HepG2 (cell line): ENCODE results near the gene AMER3. TPM values are rescaled to one million over a fixed set of nuclear protein-coding genes. Genes with fewer than 3 reads are reported as not detected.

Experiments
- FOXA1 ChIP-seq, 2 experiments: fragments of 450-650 bp in 1 of 2; sonication (generic) in 1 of 2; formaldehyde crosslinking in 1 of 2; IDR thresholded peaks; 2 replicates each; pipeline versions ENCODE4 v1.4.0 to v1.6.1; 2016 to 2020; ENCODE audit warnings: missing genetic modification reagents in 1 of 2
- FOXK2 ChIP-seq: fragments of 450-650 bp; IDR thresholded peaks from 2 replicates; pipeline ENCODE4 v1.6.1; 2016
- HNRNPL ChIP-seq: fragments of 200-400 bp; formaldehyde crosslinking; IDR thresholded peaks from 2 replicates; pipeline ENCODE4 v1.6.1; 2017; ENCODE audit warnings: mild to moderate bottlenecking, low read depth, low read length
- HNRNPLL ChIP-seq: fragments of 200-400 bp; formaldehyde crosslinking; IDR thresholded peaks from 2 replicates; pipeline ENCODE4 v1.6.1; 2017; ENCODE audit warnings: mild to moderate bottlenecking, low read depth, low read length; ENCODE audit not compliant: poor library complexity, severe bottlenecking
- LCORL ChIP-seq, 2 experiments: fragments of 450-650 bp in 1 of 2; sonication (generic) in 1 of 2; formaldehyde crosslinking in 1 of 2; IDR thresholded peaks; 2 replicates each; pipeline versions ENCODE4 v1.5.0 to v1.6.1; 2017 to 2020; ENCODE audit warnings: antibody characterized with exemption in 1 of 2, missing genetic modification reagents in 1 of 2
- MXI1 ChIP-seq: IDR thresholded peaks from 3 replicates; pipeline ENCODE4 v1.6.1; 2012; ENCODE audit warnings: low read depth, low read length, inconsistent platforms, borderline replicate concordance
- NFRKB ChIP-seq: fragments of 450-650 bp; IDR thresholded peaks from 2 replicates; pipeline ENCODE4 v1.6.1; 2017
- NONO ChIP-seq, 2 experiments: fragments of 450-650 bp in 1 of 2; sonication (generic) in 1 of 2; formaldehyde crosslinking in 1 of 2; IDR thresholded peaks in 1 of 2; conservative IDR thresholded peaks in 1 of 2; 2 replicates each; pipeline versions ENCODE4 v1.6.1 to v1.8.0; 2017 to 2022; ENCODE audit warnings: mild to moderate bottlenecking in 1 of 2, missing genetic modification reagents in 1 of 2, moderate library complexity in 1 of 2
- PHB2 ChIP-seq: fragments of 450-650 bp; IDR thresholded peaks from 2 replicates; pipeline ENCODE4 v1.6.1; 2018; ENCODE audit not compliant: partially characterized antibody
- TRIM24 ChIP-seq: sonication (generic); formaldehyde crosslinking; IDR thresholded peaks from 2 replicates; pipeline ENCODE4 v1.8.0; 2022; ENCODE audit warnings: mild to moderate bottlenecking, missing genetic modification reagents
- ZBTB1 ChIP-seq: sonication (generic); formaldehyde crosslinking; IDR thresholded peaks from 2 replicates; pipeline ENCODE4 v1.4.0; 2020; ENCODE audit warnings: missing genetic modification reagents, borderline replicate concordance
- ZNF253 ChIP-seq: sonication (generic); formaldehyde crosslinking; IDR thresholded peaks from 2 replicates; pipeline ENCODE4 v1.8.0; 2022; ENCODE audit warnings: mild to moderate bottlenecking, missing genetic modification reagents, borderline replicate concordance
- ZNF282 ChIP-seq: fragments of 450-650 bp; IDR thresholded peaks from 2 replicates; pipeline ENCODE4 v1.6.1; 2018; ENCODE audit not compliant: partially characterized antibody
- ZNF446 ChIP-seq: sonication (generic); formaldehyde crosslinking; IDR thresholded peaks from 2 replicates; pipeline ENCODE4 v1.5.0; 2020; ENCODE audit warnings: mild to moderate bottlenecking, missing genetic modification reagents
- ZNF615 ChIP-seq: sonication (generic); formaldehyde crosslinking; IDR thresholded peaks from 2 replicates; pipeline ENCODE4 v1.5.0; 2020; ENCODE audit warnings: mild to moderate bottlenecking, missing genetic modification reagents, borderline replicate concordance
- ZNF749 ChIP-seq: sonication (generic); formaldehyde crosslinking; IDR thresholded peaks from 2 replicates; pipeline ENCODE4 v1.8.0; 2022; ENCODE audit warnings: mild to moderate bottlenecking, missing genetic modification reagents, moderate library complexity, borderline replicate concordance
- polyA plus RNA-seq, 8 experiments: library from polyadenylated mRNA; depleted of rRNA in 3 of 8; stranded (reverse) in 7 of 8; unstranded in 1 of 8; fragments of >200 nt; fragmentation: Illumina TruSeq in 4 of 8; extraction: Trizol in 4 of 8; gene quantifications; 2 replicates each; pipeline versions ENCODE4 v1.2.1 to v1.2.3, GENCODE V29; 2011 to 2016; ENCODE audit warnings: low read depth in 4 of 8, missing spikeins in 1 of 8, mixed read lengths in 1 of 8; ENCODE audit not compliant: insufficient read depth in 1 of 8
- total RNA-seq, 5 experiments: library from RNA; depleted of rRNA; stranded (reverse); fragments of >200 nt; fragmentation: Illumina TruSeq; extraction: Trizol; gene quantifications; 2 replicates each; pipeline ENCODE4 v1.2.3, GENCODE V29; 2016; ENCODE audit warnings: low read depth in 1 of 5
- TF ChIP-seq, protein P1 (sequence below): IDR thresholded peaks from 2 replicates; pipeline ENCODE4 v1.6.1; 2016; ENCODE audit warnings: missing compliant biosample characterization, missing genetic modification reagents, borderline replicate concordance
- TF ChIP-seq, protein P2 (sequence below): sonication (generic); formaldehyde crosslinking; IDR thresholded peaks from 2 replicates; pipeline ENCODE4 v1.8.0; 2023; ENCODE audit warnings: mild to moderate bottlenecking, missing genetic modification reagents
- TF ChIP-seq, protein P3 (sequence below), 2 experiments: fragments of 450-650 bp in 1 of 2; sonication (generic) in 1 of 2; formaldehyde crosslinking in 1 of 2; IDR thresholded peaks; 2 replicates each; pipeline versions ENCODE4 v1.6.1 to v1.8.0; 2016 to 2022; ENCODE audit warnings: antibody characterized with exemption in 1 of 2, mild to moderate bottlenecking in 1 of 2, missing genetic modification reagents in 1 of 2

The AMER3 gene
- total and polyA plus RNA-seq, 2 of the 13 experiments (the other 11 are each of a cell fraction or from before 2014, with no cell fraction given): not detected

DNA sequence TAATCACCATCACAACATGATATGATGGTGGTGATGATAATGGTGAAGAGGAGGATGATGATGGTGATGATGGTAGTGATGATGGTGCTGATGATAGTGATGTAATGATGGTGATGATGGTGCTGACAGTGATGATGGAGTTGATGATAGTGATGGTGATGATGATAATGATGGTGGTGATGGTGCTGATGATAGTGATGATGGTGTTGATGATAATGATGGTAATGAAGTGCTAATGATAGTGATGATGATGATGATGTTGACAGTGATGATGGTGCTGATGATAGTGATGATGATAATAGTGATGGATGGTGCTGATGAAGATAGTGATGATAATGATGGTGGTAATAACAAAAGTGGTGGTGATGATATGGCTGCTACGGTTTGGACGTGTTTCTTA, 30.9 kb upstream of the AMER3 start (continued):
- TF ChIP-seq, protein P1, sequence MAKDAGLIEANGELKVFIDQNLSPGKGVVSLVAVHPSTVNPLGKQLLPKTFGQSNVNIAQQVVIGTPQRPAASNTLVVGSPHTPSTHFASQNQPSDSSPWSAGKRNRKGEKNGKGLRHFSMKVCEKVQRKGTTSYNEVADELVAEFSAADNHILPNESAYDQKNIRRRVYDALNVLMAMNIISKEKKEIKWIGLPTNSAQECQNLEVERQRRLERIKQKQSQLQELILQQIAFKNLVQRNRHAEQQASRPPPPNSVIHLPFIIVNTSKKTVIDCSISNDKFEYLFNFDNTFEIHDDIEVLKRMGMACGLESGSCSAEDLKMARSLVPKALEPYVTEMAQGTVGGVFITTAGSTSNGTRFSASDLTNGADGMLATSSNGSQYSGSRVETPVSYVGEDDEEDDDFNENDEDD (CRISPR knock-in tag): no peak
- TF ChIP-seq ZNF615 (CRISPR knock-in tag) (no peak), ZNF282 (peak; percentile 96), HNRNPL (no peak), ZNF446 (CRISPR knock-in tag) (no peak), NFRKB (0 out of 2 replicates have a peak, but pooled peaks have one; percentile 23), TRIM24 (CRISPR knock-in tag) (no peak), PHB2 (peak; percentile 96), NONO (IDR thresholded peaks at IDR 0.05) (peak; percentile 88), NONO (CRISPR knock-in tag; conservative IDR thresholded peaks at IDR 0.05) (no peak), FOXK2 (0 out of 2 replicates have a peak, but pooled peaks have one; percentile 54), MXI1 (no peak), ZNF749 (CRISPR knock-in tag) (no peak), LCORL (IDR thresholded peaks at IDR 0.05) (peak; percentile 68; the same call in 1 of the 2 replicates), LCORL (CRISPR knock-in tag; IDR thresholded peaks at IDR 0.05) (no peak), ZNF253 (no peak), ZBTB1 (CRISPR knock-in tag) (no peak), FOXA1 (IDR thresholded peaks at IDR 0.05) (peak; percentile 49; the same call in 1 of the 2 replicates), FOXA1 (CRISPR knock-in tag; IDR thresholded peaks at IDR 0.05) (no peak), HNRNPLL (no peak)
- TF ChIP-seq, protein P2, sequence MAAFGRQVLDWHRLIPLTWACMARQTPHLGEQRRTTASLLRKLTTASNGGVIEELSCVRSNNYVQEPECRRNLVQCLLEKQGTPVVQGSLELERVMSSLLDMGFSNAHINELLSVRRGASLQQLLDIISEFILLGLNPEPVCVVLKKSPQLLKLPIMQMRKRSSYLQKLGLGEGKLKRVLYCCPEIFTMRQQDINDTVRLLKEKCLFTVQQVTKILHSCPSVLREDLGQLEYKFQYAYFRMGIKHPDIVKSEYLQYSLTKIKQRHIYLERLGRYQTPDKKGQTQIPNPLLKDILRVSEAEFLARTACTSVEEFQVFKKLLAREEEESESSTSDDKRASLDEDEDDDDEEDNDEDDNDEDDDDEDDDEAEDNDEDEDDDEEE (CRISPR knock-in tag): no peak
- TF ChIP-seq, protein P3, sequence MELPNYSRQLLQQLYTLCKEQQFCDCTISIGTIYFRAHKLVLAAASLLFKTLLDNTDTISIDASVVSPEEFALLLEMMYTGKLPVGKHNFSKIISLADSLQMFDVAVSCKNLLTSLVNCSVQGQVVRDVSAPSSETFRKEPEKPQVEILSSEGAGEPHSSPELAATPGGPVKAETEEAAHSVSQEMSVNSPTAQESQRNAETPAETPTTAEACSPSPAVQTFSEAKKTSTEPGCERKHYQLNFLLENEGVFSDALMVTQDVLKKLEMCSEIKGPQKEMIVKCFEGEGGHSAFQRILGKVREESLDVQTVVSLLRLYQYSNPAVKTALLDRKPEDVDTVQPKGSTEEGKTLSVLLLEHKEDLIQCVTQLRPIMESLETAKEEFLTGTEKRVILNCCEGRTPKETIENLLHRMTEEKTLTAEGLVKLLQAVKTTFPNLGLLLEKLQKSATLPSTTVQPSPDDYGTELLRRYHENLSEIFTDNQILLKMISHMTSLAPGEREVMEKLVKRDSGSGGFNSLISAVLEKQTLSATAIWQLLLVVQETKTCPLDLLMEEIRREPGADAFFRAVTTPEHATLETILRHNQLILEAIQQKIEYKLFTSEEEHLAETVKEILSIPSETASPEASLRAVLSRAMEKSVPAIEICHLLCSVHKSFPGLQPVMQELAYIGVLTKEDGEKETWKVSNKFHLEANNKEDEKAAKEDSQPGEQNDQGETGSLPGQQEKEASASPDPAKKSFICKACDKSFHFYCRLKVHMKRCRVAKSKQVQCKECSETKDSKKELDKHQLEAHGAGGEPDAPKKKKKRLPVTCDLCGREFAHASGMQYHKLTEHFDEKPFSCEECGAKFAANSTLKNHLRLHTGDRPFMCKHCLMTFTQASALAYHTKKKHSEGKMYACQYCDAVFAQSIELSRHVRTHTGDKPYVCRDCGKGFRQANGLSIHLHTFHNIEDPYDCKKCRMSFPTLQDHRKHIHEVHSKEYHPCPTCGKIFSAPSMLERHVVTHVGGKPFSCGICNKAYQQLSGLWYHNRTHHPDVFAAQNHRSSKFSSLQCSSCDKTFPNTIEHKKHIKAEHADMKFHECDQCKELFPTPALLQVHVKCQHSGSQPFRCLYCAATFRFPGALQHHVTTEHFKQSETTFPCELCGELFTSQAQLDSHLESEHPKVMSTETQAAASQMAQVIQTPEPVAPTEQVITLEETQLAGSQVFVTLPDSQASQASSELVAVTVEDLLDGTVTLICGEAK (IDR thresholded peaks at IDR 0.05): 0 out of 2 replicates have a peak, but pooled peaks have one; percentile 31
- TF ChIP-seq, protein P3 (CRISPR knock-in tag; IDR thresholded peaks at IDR 0.05): no peak
